HUES48 (cell line): Measurements from ENCODE around the gene CCDC91.

Experiments
- H3K27ac ChIP-seq: one replicate; pipeline ENCODE4 v1.7.0; 2013; ENCODE audit warnings: low read depth, low read length, inconsistent platforms
- H3K27me3 ChIP-seq: 2 replicates; pipeline ENCODE4 v1.6.1; 2013; ENCODE audit warnings: mild to moderate bottlenecking, low read length; ENCODE audit not compliant: control insufficient read depth, insufficient read depth
- H3K36me3 ChIP-seq: 2 replicates; pipeline ENCODE4 v1.6.1; 2013; ENCODE audit warnings: low read length; ENCODE audit not compliant: control insufficient read depth, insufficient read depth
- H3K4me1 ChIP-seq: 2 replicates; pipeline ENCODE4 v1.6.1; 2013; ENCODE audit warnings: mild to moderate bottlenecking, low read length; ENCODE audit not compliant: control insufficient read depth, insufficient read depth
- H3K4me3 ChIP-seq: 2 replicates; pipeline ENCODE4 v1.5.1; 2013; ENCODE audit warnings: mild to moderate bottlenecking, low read depth, low read length
- H3K9ac ChIP-seq: 2 replicates; pipeline ENCODE4 v1.6.1; 2013; ENCODE audit warnings: mild to moderate bottlenecking, low read depth, low read length, moderate library complexity
- H3K9me3 ChIP-seq: 2 replicates; pipeline ENCODE4 v1.6.1; 2013; ENCODE audit warnings: low read length; ENCODE audit not compliant: control insufficient read depth, insufficient read depth

The CCDC91 gene

GRCh38 chr12:28190321-28191050 lies at the start of gene CCDC91:
Gene CCDC91, plus strand, starts transcription at chr12:28190456. Its CDS starts 66,760 bp downstream, at chr12:28257216.
- Histone ChIP-seq H3K4me1 (peaks cover 15% of the 10 kb centered on the region), H3K27ac (peak within 1 kb of the TSS; percentile 80)

GRCh38 chr12:28144059-28144458 lies 46.2 kb upstream of the CCDC91 start:
- Histone ChIP-seq H3K27ac (no peak overlapping the region), H3K4me3 (no peak overlapping the region), H3K9me3 (no peaks in the 10 kb centered on the region), H3K27me3 (no peaks in the 10 kb centered on the region), H3K4me1 (no peaks in the 10 kb centered on the region), H3K9ac (no peak overlapping the region), H3K36me3 (no peaks in the 10 kb centered on the region)

More at GRCh38 chr12:28190321-28191050, at the start of gene CCDC91:
- Histone ChIP-seq H3K9ac (peak within 1 kb of the TSS; percentile 85), H3K9me3 (no peaks in the 10 kb centered on the region; the same call in 1 of the 2 replicates), H3K36me3 (no peaks in the 10 kb centered on the region), H3K27me3 (no peaks in the 10 kb centered on the region), H3K4me3 (peak within 1 kb of the TSS; percentile 90)

- Histone ChIP-seq H3K4me3 (no peak overlapping the region), H3K27me3 (no peaks in the 10 kb centered on the region), H3K4me1 (no peaks in the 10 kb centered on the region), H3K27ac (no peak overlapping the region), H3K9me3 (no peaks in the 10 kb centered on the region), H3K36me3 (no peaks in the 10 kb centered on the region), H3K9ac (no peak overlapping the region)
These were observed 45.7 kb upstream of the CCDC91 start for GRCh38 chr12:28144532-28144931.

GRCh38 chr12:28145216-28145615 lies 45.0 kb upstream of the CCDC91 start:
- H3K27me3 ChIP-seq = no peaks in the 10 kb centered on the region
- H3K4me3 ChIP-seq = no peak overlapping the region
- H3K36me3 ChIP-seq = no peaks in the 10 kb centered on the region
- no peaks in the 10 kb centered on the region for H3K9me3 ChIP-seq
- H3K27ac ChIP-seq = no peak overlapping the region
- H3K9ac ChIP-seq = no peak overlapping the region
- H3K4me1 ChIP-seq = no peaks in the 10 kb centered on the region

GRCh38 chr12:28149279-28149678 lies 41.0 kb upstream of the CCDC91 start:
- Histone ChIP-seq H3K9me3 (no peaks in the 10 kb centered on the region), H3K9ac (no peak overlapping the region), H3K27ac (no peak overlapping the region), H3K4me3 (no peak overlapping the region), H3K36me3 (no peaks in the 10 kb centered on the region), H3K27me3 (no peaks in the 10 kb centered on the region), H3K4me1 (no peaks in the 10 kb centered on the region)

DNA sequence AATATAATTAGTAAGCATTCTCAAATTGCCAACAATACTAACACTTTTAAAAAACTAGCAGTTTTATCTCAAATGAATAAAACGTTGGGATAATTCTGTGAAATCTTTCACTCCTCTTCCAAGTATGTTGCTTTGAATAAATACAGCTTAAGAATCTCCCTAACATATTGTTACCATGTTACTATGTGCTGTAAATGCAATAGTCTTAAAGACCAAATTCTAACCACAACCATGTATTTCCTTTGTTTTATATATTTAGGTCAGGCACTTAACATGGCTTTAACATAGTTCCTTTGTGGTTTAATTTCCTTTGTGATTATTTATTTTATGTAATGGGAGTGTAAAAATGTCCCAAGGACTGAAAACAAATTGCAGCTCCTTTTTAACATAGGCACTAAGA lies 33.9 kb upstream of the CCDC91 start:
- H3K9ac ChIP-seq = no peak overlapping the region
- no peak overlapping the region for H3K4me3 ChIP-seq
- H3K4me1 ChIP-seq = no peaks in the 10 kb centered on the region
- no peaks in the 10 kb centered on the region for H3K36me3 ChIP-seq
- H3K9me3 ChIP-seq = no peaks in the 10 kb centered on the region
- no peak overlapping the region for H3K27ac ChIP-seq
- no peaks in the 10 kb centered on the region for H3K27me3 ChIP-seq

DNA sequence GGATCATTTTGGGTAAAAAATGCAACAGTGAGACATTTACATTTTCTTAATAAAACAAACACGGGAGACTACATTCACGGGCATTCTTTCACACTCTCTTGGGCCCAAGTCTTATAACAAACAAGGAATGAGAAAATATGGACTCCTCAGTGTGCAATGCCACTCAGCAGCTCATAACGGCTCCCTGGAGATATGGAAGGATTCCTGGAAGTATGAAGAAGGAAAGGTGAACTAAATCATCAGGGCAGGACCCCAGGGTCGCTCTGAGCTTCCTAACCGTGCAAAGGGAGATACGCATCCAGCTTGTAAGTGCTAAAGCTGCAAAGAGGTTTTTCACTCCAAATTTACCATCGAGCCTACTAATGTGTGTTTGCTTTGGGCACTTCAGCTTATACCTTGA lies 33.5 kb upstream of the CCDC91 start:
- H3K9ac ChIP-seq = no peak overlapping the region

GRCh38 chr12:28158353-28158752 lies 31.9 kb upstream of the CCDC91 start:
- no peaks in the 10 kb centered on the region for H3K9me3 ChIP-seq
- H3K27ac ChIP-seq = no peak overlapping the region
- H3K4me3 ChIP-seq = no peak overlapping the region
- no peak overlapping the region for H3K9ac ChIP-seq
- H3K4me1 ChIP-seq = no peaks in the 10 kb centered on the region
- no peaks in the 10 kb centered on the region for H3K27me3 ChIP-seq
- no peaks in the 10 kb centered on the region for H3K36me3 ChIP-seq

More for the DNA sequence above, 33.5 kb upstream of the CCDC91 start:
- no peaks in the 10 kb centered on the region for H3K36me3 ChIP-seq
- H3K4me1 ChIP-seq = no peaks in the 10 kb centered on the region
- no peak overlapping the region for H3K27ac ChIP-seq
- no peak overlapping the region for H3K4me3 ChIP-seq
- no peaks in the 10 kb centered on the region for H3K9me3 ChIP-seq
- no peaks in the 10 kb centered on the region for H3K27me3 ChIP-seq

DNA sequence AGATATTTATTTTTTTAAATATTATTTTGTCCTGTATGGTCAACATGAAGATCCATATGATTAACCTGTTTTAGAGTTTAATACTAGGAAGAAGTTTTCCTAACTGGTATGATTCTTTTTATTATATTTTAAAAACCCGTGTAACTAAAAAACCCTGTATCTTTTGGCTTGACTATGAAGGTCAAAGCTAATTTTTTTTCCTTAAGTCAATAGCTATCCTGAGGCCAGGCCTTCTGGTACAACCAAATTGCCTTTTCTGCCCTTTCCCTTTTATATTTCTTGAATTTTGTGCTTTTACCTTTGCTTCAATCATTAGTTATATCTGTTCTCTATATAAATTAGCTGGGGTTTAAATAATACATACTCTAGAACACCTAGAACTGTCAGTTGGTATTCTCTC lies 30.6 kb upstream of the CCDC91 start:
- Histone ChIP-seq H3K9me3 (no peaks in the 10 kb centered on the region), H3K9ac (no peak overlapping the region), H3K36me3 (no peaks in the 10 kb centered on the region), H3K4me1 (no peaks in the 10 kb centered on the region), H3K27me3 (no peaks in the 10 kb centered on the region), H3K27ac (no peak overlapping the region), H3K4me3 (no peak overlapping the region)

GRCh38 chr12:28161697-28162096 lies 28.6 kb upstream of the CCDC91 start:
- H3K4me3 ChIP-seq = no peak overlapping the region
- H3K27me3 ChIP-seq = no peaks in the 10 kb centered on the region
- no peaks in the 10 kb centered on the region for H3K9me3 ChIP-seq
- H3K4me1 ChIP-seq = no peaks in the 10 kb centered on the region
- no peak overlapping the region for H3K27ac ChIP-seq
- H3K9ac ChIP-seq = no peak overlapping the region
- H3K36me3 ChIP-seq = no peaks in the 10 kb centered on the region

DNA sequence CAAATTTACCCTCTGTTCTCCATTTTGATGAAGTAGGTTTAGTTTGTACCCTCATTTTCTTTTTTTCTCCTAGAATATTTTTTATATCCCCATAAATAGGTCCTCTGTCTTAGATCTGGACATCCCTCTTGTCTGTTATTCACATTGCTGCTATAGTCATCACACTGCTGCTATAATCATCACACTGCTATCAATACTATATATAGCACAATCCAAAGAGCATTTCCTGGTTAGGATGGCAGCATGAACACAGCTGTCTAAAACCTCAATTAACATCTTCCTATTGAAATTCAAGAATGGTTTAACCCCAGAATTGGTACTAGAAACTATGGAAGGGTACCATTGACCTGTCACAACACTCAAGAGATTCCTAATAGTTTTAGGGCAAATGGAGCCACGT lies 27.6 kb upstream of the CCDC91 start:
- H3K9ac ChIP-seq = no peak overlapping the region
- H3K4me1 ChIP-seq = no peaks in the 10 kb centered on the region
- H3K27me3 ChIP-seq = no peaks in the 10 kb centered on the region
- no peaks in the 10 kb centered on the region for H3K36me3 ChIP-seq
- H3K4me3 ChIP-seq = no peak overlapping the region
- H3K9me3 ChIP-seq = no peaks in the 10 kb centered on the region
- H3K27ac ChIP-seq = no peak overlapping the region
